Ovary (tissue), 9 donors: ENCODE results near the gene STMN3. TPM values are rescaled to one million over a fixed set of nuclear protein-coding genes. Genes with fewer than 3 reads are reported as not detected.
A peak's percentile ranks its signal among the peaks of the same experiment; 100 is the strongest.

Experiments used
- DNase-seq, 5 donors: peaks; one replicate each; pipeline ENCODE4 v3.0.0-alpha.2; 2019 to 2020
- H3K27ac ChIP-seq, 2 donors: fragments of 200-600 bp; one replicate each; pipeline versions ENCODE4 v1.5.1 to v1.8.0; 2019 to 2022
- H3K27me3 ChIP-seq: fragments of 200-600 bp; one replicate; pipeline ENCODE4 v1.8.0; 2022
- H3K36me3 ChIP-seq: fragments of 200-600 bp; sonication (generic); one replicate; pipeline ENCODE4 v1.5.1; 2019
- H3K4me1 ChIP-seq: one replicate; pipeline ENCODE4 v1.8.1; 2013; ENCODE audit warnings: mild to moderate bottlenecking, moderate library complexity; ENCODE audit not compliant: insufficient read depth
- H3K4me3 ChIP-seq: fragments of 200-600 bp; sonication (generic); one replicate; pipeline ENCODE4 v1.5.1; 2017
- H3K9me3 ChIP-seq, 2 donors: fragments of 200-600 bp in 1 of 2; sonication (generic) in 1 of 2; one replicate each; pipeline versions ENCODE4 v1.5.1 to v1.8.1; 2013 to 2019; ENCODE audit warnings: mild to moderate bottlenecking in 1 of 2, moderate library complexity in 1 of 2
- CTCF ChIP-seq, 3 donors: fragments of 450-650 bp in 2 of 3; fragments of 200-600 bp in 1 of 3; IDR thresholded peaks; one replicate each; pipeline versions ENCODE4 v1.5.1 to v1.8.0; 2016 to 2022; ENCODE audit warnings: antibody characterized with exemption in 3 of 3, mild to moderate bottlenecking in 1 of 3
- EP300 ChIP-seq: sonication (generic); formaldehyde crosslinking; IDR thresholded peaks from one replicate; pipeline ENCODE4 v1.6.1; 2017; ENCODE audit warnings: antibody characterized with exemption
- POLR2A ChIP-seq: fragments of 450-650 bp; IDR thresholded peaks from one replicate; pipeline ENCODE4 v1.6.1; 2017; ENCODE audit warnings: antibody characterized with exemption, mild to moderate bottlenecking, moderate library complexity
- WGBS, 3 donors: extraction: QIAGEN DNeasy Blood & Tissue Kit in 1 of 3; methylation state at CpG; one replicate each; pipeline versions ENCODE4 v1.1.5 to v1.1.7; 2013 to 2017; 5-methylcytosine and 5-hydroxymethylcytosine counted together
- intact Hi-C, 4 donors: fragments of 100-400 bp; cut with DNase I; formaldehyde crosslinking; loops; one replicate each; pipeline versions ENCODE4 v1.11.0 to v1.15.1; 2022 to 2023
- polyA plus RNA-seq, 2 donors: library from polyadenylated mRNA; stranded (reverse); fragments of 200-250 nt in 1 of 2; fragments of 350-450 nt in 1 of 2; fragmentation: Illumina TruSeq in 1 of 2; extraction: RNeasy Lipid Tissue Mini Kit (QIAGEN cat#74804) in 1 of 2; gene quantifications; one replicate each; pipeline ENCODE4 v1.2.3, GENCODE V29; 2013 to 2014
- total RNA-seq, 7 donors: library from RNA; depleted of rRNA in 2 of 7; stranded (reverse); fragments of >200 nt in 2 of 7; fragmentation: NEBNext Ultra II Directional in 3 of 7; extraction: Animal tissue kit (Norgen Biotek cat#: 25700) in 3 of 7; gene quantifications; one replicate each; pipeline versions ENCODE4 v1.1.0 to v1.2.4, GENCODE V29; 2016 to 2023
- donor health status: DM: no; HTN: no; CAD: no; lungs with moderate emphysema.
- donor health status: DM: no; HTN: no; CAD: no.
- donor health status: Bipolar disorder and iron deficiency.
- donor health status: DM: yes; HTN: yes; CAD: no.
- donor health status: DM: no; HTN: no; CAD: no.
- donor health status: DM: yes; HTN: yes; CAD: no.

STMN3 gene
- total and polyA plus RNA-seq, 9 donors: 7.4 to 91.1 (median 58.7) TPM

GRCh38 chr20:63645218-63645617 is 8.0 kb downstream of the STMN3 start:
- WGBS, 3 donors: 76 to 84% (median 78%) methylated on average over 4 of the region's 4 CpGs
- H3K27me3 ChIP-seq: no peaks in the 10 kb centered on the region
- H3K9me3 ChIP-seq: no peaks in the 10 kb centered on the region
- intact Hi-C loops: loop anchor here in 1 of 4 donors (10.0 kb wide), 1 partner anchor 110 kb away; the partner anchor contains the start of gene PTK6
- no peak overlapping the region for H3K27ac ChIP-seq
- H3K4me3 ChIP-seq: no peak overlapping the region
- no peaks in the 10 kb centered on the region for H3K36me3 ChIP-seq
- no peak for DNase-seq
- peaks cover 9% of the 10 kb centered on the region for H3K4me1 ChIP-seq
- TF ChIP-seq EP300: no peak
- no peak for TF ChIP-seq CTCF (IDR thresholded peaks at IDR 0.05)
- TF ChIP-seq POLR2A: no peak

DNA sequence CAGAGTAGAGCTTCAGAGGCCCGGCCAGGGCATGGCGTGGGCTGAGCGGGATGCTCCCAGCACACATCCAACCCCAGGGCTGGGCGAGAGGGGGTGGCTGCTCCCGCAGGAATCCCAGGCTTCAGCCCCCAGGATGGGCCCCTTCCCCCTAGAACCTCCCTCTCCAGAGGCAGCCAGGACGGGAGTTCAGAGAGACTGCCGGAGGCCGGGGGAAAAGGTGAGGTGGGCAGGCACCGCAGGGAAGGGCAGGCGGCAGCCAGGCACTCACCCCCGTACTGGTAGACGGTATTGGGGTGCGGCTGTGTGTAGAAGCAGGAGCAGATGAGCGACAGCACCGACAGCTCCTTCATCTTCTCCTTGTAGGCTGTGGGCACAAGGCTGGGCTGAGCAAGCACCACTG is 9.3 kb downstream of the STMN3 start:
- 84 to 90% (median 87%) methylated on average over 15 of the region's 15 CpGs for WGBS, 3 donors
- Histone ChIP-seq H3K27ac (no peak overlapping the region), H3K4me1 (peaks cover 12% of the 10 kb centered on the region), H3K4me3 (no peak overlapping the region), H3K9me3 (no peaks in the 10 kb centered on the region), H3K27me3 (no peaks in the 10 kb centered on the region), H3K36me3 (no peaks in the 10 kb centered on the region)
- TF ChIP-seq EP300: no peak
- no peak for TF ChIP-seq POLR2A
- no peak for TF ChIP-seq CTCF (IDR thresholded peaks at IDR 0.05)
- intact Hi-C loops: loop anchor here in 1 of 4 donors (10.0 kb wide), 1 partner anchor 109 kb away; the partner anchor contains the start of gene PTK6
- DNase-seq: no peak

DNA sequence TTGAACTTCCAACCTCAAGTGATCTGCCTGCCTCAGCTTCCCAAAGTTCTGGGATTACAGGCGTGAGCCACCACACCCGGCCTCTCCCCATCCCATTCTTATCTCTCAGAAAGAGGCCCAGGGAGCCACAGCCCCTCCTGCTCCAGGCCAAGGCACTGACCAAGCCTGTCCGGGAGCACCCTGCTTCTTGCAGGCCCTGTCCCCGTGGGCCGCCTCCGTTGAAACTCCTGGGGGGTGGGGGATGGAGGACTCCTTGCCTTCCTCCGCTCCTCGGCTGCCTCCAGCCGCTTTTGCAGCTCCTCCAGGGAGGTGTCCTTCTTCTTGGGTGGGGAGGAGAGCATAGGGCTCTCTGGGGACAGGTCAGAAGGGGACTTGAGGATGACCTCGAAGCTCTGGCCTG is 9.7 kb downstream of the STMN3 start:
- intact Hi-C loops: loop anchor here in 1 of 4 donors (10.0 kb wide), 1 partner anchor 109 kb away; the partner anchor contains the start of gene PTK6

DNA sequence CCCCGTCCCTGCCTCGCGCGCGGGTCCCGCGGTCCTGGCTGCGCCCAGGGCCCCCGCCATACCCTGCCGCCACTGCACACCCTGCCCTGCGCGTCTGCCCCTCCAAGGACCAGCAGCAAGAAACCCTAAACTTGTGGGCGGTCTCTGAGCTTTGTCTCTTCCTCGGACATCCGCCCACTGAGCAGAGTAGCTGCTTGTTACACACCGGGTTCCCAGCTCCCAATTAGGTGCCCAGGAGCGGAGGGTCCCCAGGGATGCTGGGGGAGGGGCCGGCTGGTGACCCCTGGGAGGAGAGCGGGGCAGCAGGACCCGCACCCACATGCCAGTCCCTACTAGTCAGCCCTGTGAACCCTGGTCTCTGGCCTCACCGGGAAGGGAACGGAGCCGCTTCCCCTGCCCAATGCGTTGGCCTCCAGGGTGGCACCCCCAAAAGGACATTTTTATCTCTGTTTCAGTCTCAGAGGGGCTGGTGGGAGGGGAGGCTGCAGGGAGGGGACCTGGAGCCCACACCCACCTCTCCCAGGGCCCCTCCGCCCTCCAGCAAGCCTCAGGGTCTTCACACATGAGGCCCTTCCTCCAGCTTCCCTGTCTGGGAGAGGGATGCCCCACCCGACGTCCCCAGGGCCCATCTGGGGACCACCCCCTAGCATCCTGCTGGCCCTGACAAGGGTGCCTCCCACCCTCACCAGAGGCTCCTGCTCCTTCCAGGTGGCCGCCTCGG is 10.5 kb downstream of the STMN3 start:
- intact Hi-C loops: loop anchor here in 1 of 4 donors (10.0 kb wide), 1 partner anchor 108 kb away; the partner anchor contains the start of gene PTK6
- peak; percentile 35 to 73 (median 65) for DNase-seq
- no peaks in the 10 kb centered on the region for H3K27me3 ChIP-seq
- no peaks in the 10 kb centered on the region for H3K36me3 ChIP-seq
- peak overlapping the region; percentile 41 for H3K4me3 ChIP-seq
- TF ChIP-seq POLR2A: no peak
- TF ChIP-seq EP300: no peak
- peak overlapping the region in 1 of 2 donors; percentile 55 for H3K27ac ChIP-seq
- no peaks in the 10 kb centered on the region for H3K9me3 ChIP-seq
- H3K4me1 ChIP-seq: peaks cover 12% of the 10 kb centered on the region
- WGBS, 3 donors: 39 to 66% (median 43%) methylated on average over 19 to 29 of the region's 29 CpGs

More for the DNA sequence above, 9.7 kb downstream of the STMN3 start:
- no peaks in the 10 kb centered on the region for H3K9me3 ChIP-seq
- DNase-seq: peak in 1 of 5 donors; percentile 37
- H3K4me3 ChIP-seq: no peak overlapping the region
- no peak overlapping the region for H3K27ac ChIP-seq
- no peak for TF ChIP-seq CTCF (IDR thresholded peaks at IDR 0.05)
- TF ChIP-seq EP300: no peak
- no peak for TF ChIP-seq POLR2A
- 83 to 90% (median 87%) methylated on average over 10 of the region's 10 CpGs for WGBS, 3 donors
- H3K27me3 ChIP-seq: no peaks in the 10 kb centered on the region
- peaks cover 12% of the 10 kb centered on the region for H3K4me1 ChIP-seq
- no peaks in the 10 kb centered on the region for H3K36me3 ChIP-seq
